MM.1S (cell line): ENCODE results near the gene LSM7.

Experiments used
- DNase-seq: peaks from one replicate; pipeline ENCODE4 v3.0.0-alpha.2; 2015
- H2AFZ ChIP-seq: fragments of 300-600 bp; sonication (generic); 2 replicates; pipeline ENCODE4 v1.6.0; 2016; ENCODE audit warnings: antibody characterized with exemption, low read length
- H3F3A ChIP-seq: fragments of 300-600 bp; sonication (generic); 2 replicates; pipeline ENCODE4 v1.6.1; 2016; ENCODE audit warnings: mild to moderate bottlenecking, antibody characterized with exemption, low read length, moderate library complexity, mixed read lengths; ENCODE audit not compliant: insufficient read depth
- H3K27ac ChIP-seq: fragments of 300-600 bp; sonication (generic); 2 replicates; pipeline ENCODE4 v1.5.1; 2016; ENCODE audit warnings: mild to moderate bottlenecking, low read length
- H3K27me3 ChIP-seq: fragments of 300-600 bp; sonication (generic); replicated peaks from 2 replicates; pipeline ENCODE4 v1.6.0; 2016; ENCODE audit warnings: low read length; ENCODE audit not compliant: insufficient read depth
- H3K36me3 ChIP-seq: fragments of 300-600 bp; sonication (generic); replicated peaks from 2 replicates; pipeline ENCODE4 v1.6.1; 2016; ENCODE audit warnings: mild to moderate bottlenecking, low read length, mixed read lengths; ENCODE audit not compliant: insufficient read depth
- H3K4me1 ChIP-seq: fragments of 300-600 bp; sonication (generic); 2 replicates; pipeline ENCODE4 v1.6.1; 2016; ENCODE audit warnings: low read length, mixed read lengths
- H3K4me2 ChIP-seq: fragments of 300-600 bp; sonication (generic); 2 replicates; pipeline ENCODE4 v1.6.0; 2016; ENCODE audit warnings: low read depth, low read length
- H3K4me3 ChIP-seq: fragments of 300-600 bp; sonication (generic); 2 replicates; pipeline ENCODE4 v1.5.1; 2016; ENCODE audit warnings: low read length, mixed read lengths
- H3K79me2 ChIP-seq: fragments of 300-600 bp; sonication (generic); 2 replicates; pipeline ENCODE4 v1.6.1; 2016; ENCODE audit warnings: mixed run types, low read length, mixed read lengths
- H3K9ac ChIP-seq: fragments of 300-600 bp; sonication (generic); 2 replicates; pipeline ENCODE4 v1.6.1; 2016; ENCODE audit warnings: low read length, mixed read lengths
- H3K9me2 ChIP-seq: fragments of 300-600 bp; sonication (generic); replicated peaks from 2 replicates; pipeline ENCODE4 v1.6.1; 2016; ENCODE audit warnings: mild to moderate bottlenecking, low read length, mixed read lengths; ENCODE audit not compliant: insufficient read depth
- H3K9me3 ChIP-seq: fragments of 300-600 bp; sonication (generic); replicated peaks from 2 replicates; pipeline ENCODE4 v1.6.1; 2016; ENCODE audit warnings: mild to moderate bottlenecking, low read length, mixed read lengths; ENCODE audit not compliant: insufficient read depth
- H4K20me1 ChIP-seq: fragments of 300-600 bp; sonication (generic); 2 replicates; pipeline ENCODE4 v1.6.1; 2016; ENCODE audit warnings: mild to moderate bottlenecking, low read length, moderate library complexity, mixed read lengths; ENCODE audit not compliant: insufficient read depth
- CTCF ChIP-seq: fragments of 300-600 bp; sonication (generic); IDR thresholded peaks from 2 replicates; pipeline ENCODE4 v1.5.1; 2016; ENCODE audit warnings: antibody characterized with exemption, low read length, mixed read lengths
- EZH2 ChIP-seq: fragments of 300-600 bp; sonication (generic); optimal IDR thresholded peaks from 2 replicates; pipeline ENCODE3; 2017; ENCODE audit warnings: low read depth, mild to moderate bottlenecking, antibody characterized with exemption, low read length, mixed read lengths
- EZH2phosphoT487 ChIP-seq: fragments of 300-600 bp; sonication (generic); IDR thresholded peaks from 2 replicates; pipeline ENCODE4 v1.6.1; 2018; ENCODE audit warnings: antibody characterized with exemption, low read length

Gene LSM7

GRCh38 chr19:2280633-2281264 lies 47.6 kb downstream of the LSM7 start:
- Histone ChIP-seq H3K9me2 (no peaks in the 10 kb centered on the region), H3K9ac (no peak overlapping the region), H3K36me3 (no peaks in the 10 kb centered on the region), H2AFZ (no peak overlapping the region), H3K4me3 (no peak overlapping the region), H3F3A (no peaks in the 10 kb centered on the region), H3K4me2 (no peak overlapping the region), H3K9me3 (no peaks in the 10 kb centered on the region), H4K20me1 (no peaks in the 10 kb centered on the region), H3K27me3 (0 out of 2 replicates have a peak, but pooled peaks cover 4% of the 10 kb centered on the region), H3K27ac (no peak overlapping the region), H3K79me2 (no peaks in the 10 kb centered on the region), H3K4me1 (no peaks in the 10 kb centered on the region)
- TF ChIP-seq EZH2phosphoT487: no peak
- TF ChIP-seq CTCF: no peak
- TF ChIP-seq EZH2: no peak
- DNase-seq: no peak

- TF ChIP-seq EZH2 (no peak), CTCF (no peak), EZH2phosphoT487 (no peak)
- Histone ChIP-seq H3K4me3 (no peak overlapping the region), H4K20me1 (0 out of 2 replicates have a peak, but pooled peaks cover under 1% of the 10 kb centered on the region), H3K36me3 (no peaks in the 10 kb centered on the region), H3K9me2 (no peaks in the 10 kb centered on the region), H3F3A (0 out of 2 replicates have a peak, but pooled peaks cover 7% of the 10 kb centered on the region), H3K4me1 (peaks cover 7% of the 10 kb centered on the region), H3K9ac (no peak overlapping the region), H3K27me3 (0 out of 2 replicates have a peak, but pooled peaks cover 4% of the 10 kb centered on the region), H3K9me3 (no peaks in the 10 kb centered on the region), H3K27ac (no peak overlapping the region), H3K4me2 (no peak overlapping the region), H3K79me2 (peaks cover 16% of the 10 kb centered on the region), H2AFZ (no peak overlapping the region)
- DNase-seq: no peak
These were observed 49.8 kb downstream of the LSM7 start for GRCh38 chr19:2278459-2279158.

- TF ChIP-seq EZH2phosphoT487 (no peak), CTCF (no peak), EZH2 (no peak)
- Histone ChIP-seq H3K9me3 (no peaks in the 10 kb centered on the region), H3K9me2 (no peaks in the 10 kb centered on the region), H3K27me3 (no peaks in the 10 kb centered on the region), H2AFZ (no peak overlapping the region), H3K4me1 (peaks cover 18% of the 10 kb centered on the region), H4K20me1 (peaks cover 14% of the 10 kb centered on the region), H3K9ac (no peak overlapping the region), H3K4me3 (no peak overlapping the region), H3K4me2 (no peak overlapping the region), H3K36me3 (peaks cover 9% of the 10 kb centered on the region; the same call in 1 of the 2 replicates), H3K79me2 (peaks cover 30% of the 10 kb centered on the region), H3F3A (peaks cover 22% of the 10 kb centered on the region), H3K27ac (no peak overlapping the region)
- no peak for DNase-seq
These were observed 51.2 kb downstream of the LSM7 start for GRCh38 chr19:2277138-2277537.
